H1 (cell line): ENCODE measurements around the gene MRPL43.

Experiments used
- CTCF ChIP-seq, 3 experiments: IDR thresholded peaks; 1 replicate in 2 of 3; 2 replicates in 1 of 3; pipeline versions ENCODE4 v1.5.1 to v1.6.1; 2011; ENCODE audit warnings: low read length in 3 of 3, mild to moderate bottlenecking in 3 of 3, inconsistent platforms in 2 of 3, low read depth in 1 of 3, moderate library complexity in 1 of 3; ENCODE audit not compliant: insufficient read depth in 1 of 3; ENCODE audit errors: control extremely low read depth in 1 of 3
- EZH2 ChIP-seq: fragments of 200-600 bp; sonication (generic); IDR thresholded peaks from 2 replicates; pipeline ENCODE4 v1.7.1; 2012; ENCODE audit warnings: low read depth, mild to moderate bottlenecking, moderate library complexity, low read length, inconsistent platforms; ENCODE audit not compliant: severe bottlenecking
- JUND ChIP-seq: IDR thresholded peaks from 2 replicates; pipeline ENCODE4 v1.6.1; 2011; ENCODE audit warnings: mild to moderate bottlenecking, improper control_type of control experiment, low read length
- POLR2A ChIP-seq, 2 experiments: IDR thresholded peaks; 1 replicate in 1 of 2; 2 replicates in 1 of 2; pipeline ENCODE4 v1.6.1; 2011; ENCODE audit warnings: low read depth in 2 of 2, low read length in 2 of 2, mild to moderate bottlenecking in 2 of 2; ENCODE audit errors: control extremely low read depth in 1 of 2
- RFX5 ChIP-seq: IDR thresholded peaks from 2 replicates; pipeline ENCODE4 v1.6.1; 2011; ENCODE audit warnings: low read depth, low read length, improper control_type of control experiment, borderline replicate concordance
- TAF7 ChIP-seq: optimal IDR thresholded peaks from 2 replicates; pipeline ENCODE3; 2011; ENCODE audit warnings: low read depth, mild to moderate bottlenecking, inconsistent platforms, low read length, moderate library complexity, borderline replicate concordance
- TEAD4 ChIP-seq: IDR thresholded peaks from 2 replicates; pipeline ENCODE4 v1.6.1; 2012; ENCODE audit warnings: low read depth, low read length, inconsistent platforms, mixed read lengths
- TF ChIP-seq, protein P1 (sequence below): IDR thresholded peaks from 2 replicates; pipeline ENCODE4 v1.6.1; 2012; ENCODE audit warnings: inconsistent platforms

DNA sequence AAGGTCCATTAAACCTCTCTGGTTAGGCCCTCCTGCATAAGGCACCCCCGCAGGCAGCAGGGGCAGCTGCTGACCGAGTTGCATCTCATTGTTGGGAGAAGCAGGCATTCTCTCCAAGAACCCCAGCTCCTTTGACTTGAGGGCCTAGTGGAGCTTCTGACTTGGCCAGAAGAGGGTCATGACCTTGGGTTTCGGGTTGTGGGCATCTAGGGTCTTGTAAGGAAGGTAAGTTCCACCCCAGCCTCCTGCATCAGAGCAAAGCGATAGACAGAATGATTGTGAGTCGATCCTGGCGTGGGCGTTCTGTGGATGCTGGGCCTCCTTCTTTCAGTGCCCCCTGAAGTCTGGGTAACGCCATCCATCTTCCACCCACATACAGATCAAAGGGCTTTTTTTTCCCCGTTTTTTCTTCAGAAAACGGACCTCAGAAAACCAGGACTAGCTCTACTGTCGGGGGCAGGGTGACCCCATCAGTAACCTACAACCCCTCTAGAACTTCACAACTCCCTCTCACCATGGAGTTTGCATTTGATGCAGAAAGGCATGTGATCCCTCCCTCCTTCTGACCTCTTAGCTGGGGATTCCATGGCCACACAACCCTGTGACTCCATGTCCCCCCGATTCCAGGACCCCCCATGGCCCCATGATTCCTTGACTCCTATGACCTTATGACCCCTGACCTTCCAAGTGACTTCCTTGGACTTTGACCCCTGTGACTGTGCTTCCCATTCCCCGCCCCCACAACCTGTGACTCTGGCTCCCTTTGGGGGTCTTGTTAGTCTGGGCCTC is 15.0 kb downstream of the MRPL43 start:
- TF ChIP-seq TEAD4 (no peak), JUND (no peak), CTCF (IDR thresholded peaks at IDR 0.05; ENCODE audit: control extremely low read depth in 1 of 3, insufficient read depth in 1 of 3, low read depth in 1 of 3, low read length in 3 of 3) (peak in 1 of 3 experiments; percentile 1; a peak in 1 of 4 replicates), RFX5 (no peak), EZH2 (no peak), POLR2A (IDR thresholded peaks at IDR 0.05; ENCODE audit: control extremely low read depth in 1 of 2, low read depth in 2 of 2, low read length in 2 of 2) (no peak), TAF7 (no peak)
- TF ChIP-seq, protein P1, sequence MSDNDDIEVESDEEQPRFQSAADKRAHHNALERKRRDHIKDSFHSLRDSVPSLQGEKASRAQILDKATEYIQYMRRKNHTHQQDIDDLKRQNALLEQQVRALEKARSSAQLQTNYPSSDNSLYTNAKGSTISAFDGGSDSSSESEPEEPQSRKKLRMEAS: no peak
